C4-2B (cell line): ENCODE measurements around the gene MANEAL.

Experiments
- CTCF ChIP-seq: fragments of 450-650 bp; conservative IDR thresholded peaks from 2 replicates; pipeline ENCODE4 v1.5.1; 2017; ENCODE audit warnings: mild to moderate bottlenecking
- ZFX ChIP-seq: fragments of 450-650 bp; IDR thresholded peaks from 2 replicates; pipeline ENCODE4 v1.6.1; 2017

GRCh38 chr1:37840711-37841110 lies 47.1 kb downstream of the MANEAL start:
- TF ChIP-seq CTCF (no peak), ZFX (no peak)
